Urinary bladder (tissue), 4 donors: Measurements from ENCODE around the gene PARD3B. TPM values are rescaled to one million over a fixed set of nuclear protein-coding genes. Genes with fewer than 3 reads are reported as not detected.

Experiments
- DNase-seq: peaks from one replicate; pipeline ENCODE4 v3.0.0-alpha.2; 2015; ENCODE audit errors: extremely low spot score
- H3K27ac ChIP-seq: one replicate; pipeline ENCODE4 v1.5.1; 2013; ENCODE audit warnings: low read depth, mild to moderate bottlenecking, moderate library complexity
- H3K36me3 ChIP-seq: one replicate; pipeline ENCODE4 v1.6.1; 2013; ENCODE audit warnings: mild to moderate bottlenecking, moderate library complexity; ENCODE audit not compliant: insufficient read depth
- H3K4me1 ChIP-seq: one replicate; pipeline ENCODE4 v1.6.1; 2013; ENCODE audit warnings: mild to moderate bottlenecking, moderate library complexity; ENCODE audit not compliant: insufficient read depth
- H3K4me3 ChIP-seq: one replicate; pipeline ENCODE4 v1.5.1; 2013; ENCODE audit warnings: low read depth, low read length
- WGBS: extraction: QIAGEN DNeasy Blood & Tissue Kit; methylation state at CpG from one replicate; pipeline ENCODE4 v1.1.7; 2013; 5-methylcytosine and 5-hydroxymethylcytosine counted together
- polyA plus RNA-seq: library from polyadenylated mRNA; stranded (reverse); fragments of 200-250 nt; gene quantifications from one replicate; pipeline ENCODE4 v1.2.3, GENCODE V29; 2013
- total RNA-seq: library from RNA; depleted of rRNA; stranded (reverse); fragments of >200 nt; gene quantifications from one replicate; pipeline ENCODE4 v1.2.3, GENCODE V29; 2014
- donor health status: healthy with polysubstance abuse.
- donor health status: healthy.

PARD3B gene
- total and polyA plus RNA-seq, 2 donors = 9.1 to 42.9 TPM

DNA sequence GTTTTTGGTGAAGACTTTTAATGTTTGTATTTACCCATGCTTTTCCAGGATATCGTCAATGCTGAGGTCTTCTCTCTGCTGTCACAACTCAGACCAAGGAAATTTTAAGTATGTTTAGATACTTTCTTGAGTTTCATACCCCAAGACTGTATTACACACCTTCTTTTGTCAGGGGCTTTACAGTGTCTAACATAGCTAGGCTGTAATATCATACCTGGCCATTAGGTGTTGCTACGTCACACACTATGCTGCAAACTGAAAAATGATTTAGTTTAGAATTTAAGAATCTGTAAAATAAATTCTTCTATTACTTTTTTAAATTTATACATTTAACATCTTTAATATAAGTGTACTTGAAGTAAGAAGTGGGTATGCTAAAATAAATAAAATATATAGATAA, 778.7 kb downstream of the PARD3B start:
- no peak overlapping the region for H3K4me3 ChIP-seq
- 96% methylated on average over 2 of the region's 2 CpGs for WGBS
- DNase-seq = no peak
- H3K36me3 ChIP-seq = no peaks in the 10 kb centered on the region
- no peak overlapping the region for H3K27ac ChIP-seq
- H3K4me1 ChIP-seq = no peaks in the 10 kb centered on the region

DNA sequence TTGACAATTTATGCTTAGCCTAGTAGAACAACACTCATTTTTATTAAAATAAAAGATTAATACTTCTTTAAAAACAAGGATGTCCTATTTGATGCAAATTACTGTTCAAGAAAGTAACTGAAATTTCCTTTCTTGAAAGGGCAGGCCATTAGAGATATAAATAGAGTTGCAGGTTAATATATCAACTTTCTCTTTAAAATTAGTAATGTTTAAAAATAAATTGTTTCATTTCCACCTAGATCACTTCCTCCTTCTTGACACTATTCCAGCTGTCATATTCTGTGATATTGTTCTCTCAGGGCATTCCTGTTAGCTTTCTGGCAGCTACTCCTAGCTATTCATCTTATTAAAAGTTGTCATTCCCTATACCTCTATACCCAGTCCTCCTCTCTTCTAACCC, 779.1 kb downstream of the PARD3B start:
- DNase-seq = no peak
- H3K27ac ChIP-seq = no peak overlapping the region
- H3K4me1 ChIP-seq = no peaks in the 10 kb centered on the region
- H3K36me3 ChIP-seq = no peaks in the 10 kb centered on the region
- H3K4me3 ChIP-seq = no peak overlapping the region

DNA sequence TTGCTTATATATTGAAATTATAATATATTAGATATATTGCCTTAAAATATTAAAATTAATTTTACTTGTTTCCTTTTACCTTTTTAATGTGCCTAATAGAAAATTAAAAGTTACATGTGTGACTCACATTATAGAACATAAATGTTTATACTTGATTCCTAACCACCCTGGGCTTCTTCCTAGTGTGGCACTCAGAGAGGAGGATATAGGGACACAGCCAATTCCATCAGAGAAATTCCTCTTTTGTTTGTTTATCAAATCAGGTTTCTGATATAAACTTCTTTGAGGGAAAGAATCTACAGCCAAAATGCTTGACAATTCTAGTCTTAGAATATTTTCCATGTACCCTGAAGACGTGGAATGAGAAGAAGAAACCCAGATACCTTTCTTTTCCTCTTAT, 788.1 kb downstream of the PARD3B start:
- Histone ChIP-seq H3K4me3 (no peak overlapping the region), H3K27ac (no peak overlapping the region), H3K4me1 (no peaks in the 10 kb centered on the region), H3K36me3 (no peaks in the 10 kb centered on the region)
- WGBS = 45% methylated on average over 1 of the region's 1 CpG
- no peak for DNase-seq

DNA sequence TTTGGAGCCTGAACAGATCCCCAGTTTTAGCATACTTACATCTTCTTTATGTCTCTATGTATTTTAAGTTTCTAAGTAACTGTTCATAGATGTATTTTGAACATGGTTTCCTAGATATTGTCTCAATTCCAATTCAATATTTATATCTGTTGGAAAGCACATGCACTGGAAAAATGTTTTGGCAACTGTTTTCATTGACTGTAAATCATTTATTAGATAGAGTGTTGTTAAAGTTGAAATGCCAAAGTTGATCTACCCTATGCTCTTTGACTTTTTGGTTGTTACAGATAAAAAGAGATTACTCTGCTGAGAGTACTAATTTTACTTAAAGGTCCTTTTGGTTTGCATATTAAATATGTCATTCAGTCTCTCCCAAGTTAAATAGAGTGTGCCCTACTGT, 792.0 kb downstream of the PARD3B start:
- no peak for DNase-seq
- H3K36me3 ChIP-seq = no peaks in the 10 kb centered on the region

DNA sequence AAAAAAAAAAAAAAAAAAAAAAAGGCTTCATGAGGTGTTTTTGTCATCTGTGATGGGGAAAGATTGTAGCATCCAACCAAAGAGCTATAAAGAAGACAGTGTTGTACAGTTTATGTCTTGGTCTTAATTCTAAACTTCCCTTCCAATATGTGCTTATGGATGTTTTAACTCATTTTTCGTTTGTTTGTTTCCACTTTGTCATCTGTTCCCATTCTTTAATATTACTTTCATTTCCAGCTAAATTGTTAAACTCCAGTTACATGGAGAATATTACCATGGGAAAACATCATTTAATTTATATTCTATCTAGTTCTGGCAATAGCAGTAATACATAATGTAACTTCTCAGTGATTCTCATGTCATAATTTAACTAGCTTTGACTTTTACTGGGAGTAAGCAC, 792.9 kb downstream of the PARD3B start:
- no peak for DNase-seq
- 92% methylated on average over 1 of the region's 1 CpG for WGBS
- Histone ChIP-seq H3K36me3 (no peaks in the 10 kb centered on the region), H3K4me3 (no peak overlapping the region), H3K4me1 (no peaks in the 10 kb centered on the region), H3K27ac (no peak overlapping the region)

More for the DNA sequence above, 792.0 kb downstream of the PARD3B start:
- H3K4me1 ChIP-seq = no peaks in the 10 kb centered on the region
- no peak overlapping the region for H3K27ac ChIP-seq
- H3K4me3 ChIP-seq = no peak overlapping the region

DNA sequence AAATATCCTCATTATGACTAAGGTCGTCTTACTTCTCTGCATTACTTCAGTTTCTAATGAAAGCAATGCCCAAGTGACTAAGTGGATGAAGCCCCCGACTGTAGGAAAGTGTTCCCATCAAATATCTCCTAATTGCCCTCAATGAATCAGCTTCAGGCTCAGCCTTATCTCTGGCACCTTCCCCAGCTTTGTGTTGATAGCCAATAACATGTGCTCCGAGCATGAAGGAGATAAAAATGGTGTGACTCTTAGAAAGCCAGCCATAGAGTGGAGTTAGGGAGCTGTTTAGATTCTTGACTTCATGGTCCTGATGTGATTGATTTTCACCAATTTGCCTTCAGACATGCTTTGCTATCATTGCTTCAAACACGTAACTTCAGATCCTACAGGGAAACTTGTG, 797.8 kb downstream of the PARD3B start:
- 75% methylated on average over 4 of the region's 4 CpGs for WGBS
- no peaks in the 10 kb centered on the region for H3K4me1 ChIP-seq
- no peaks in the 10 kb centered on the region for H3K36me3 ChIP-seq
- no peak overlapping the region for H3K4me3 ChIP-seq
- DNase-seq = no peak
- H3K27ac ChIP-seq = no peak overlapping the region

DNA sequence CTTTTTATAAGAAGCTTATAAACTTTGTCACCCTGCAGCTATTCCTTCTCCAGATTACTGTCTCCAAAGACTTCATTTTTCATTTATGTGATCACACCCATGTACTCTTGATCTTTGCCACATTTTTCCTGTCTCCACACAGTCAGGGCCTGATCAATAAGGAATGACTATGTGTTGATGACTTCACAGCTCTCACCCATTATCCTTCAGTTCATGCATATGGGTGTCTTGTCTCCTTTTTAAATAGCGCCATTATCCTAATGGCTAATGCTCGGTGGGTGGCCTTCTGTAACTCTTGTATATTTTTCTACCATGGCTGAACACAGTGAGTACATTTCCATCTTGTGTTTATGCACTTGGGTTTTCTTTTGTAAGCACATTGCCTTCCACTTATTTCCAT, 801.4 kb downstream of the PARD3B start:
- Histone ChIP-seq H3K4me1 (no peaks in the 10 kb centered on the region), H3K4me3 (no peak overlapping the region), H3K27ac (no peak overlapping the region), H3K36me3 (no peaks in the 10 kb centered on the region)
- DNase-seq = no peak
- over 99% methylated on average over 2 of the region's 2 CpGs for WGBS

DNA sequence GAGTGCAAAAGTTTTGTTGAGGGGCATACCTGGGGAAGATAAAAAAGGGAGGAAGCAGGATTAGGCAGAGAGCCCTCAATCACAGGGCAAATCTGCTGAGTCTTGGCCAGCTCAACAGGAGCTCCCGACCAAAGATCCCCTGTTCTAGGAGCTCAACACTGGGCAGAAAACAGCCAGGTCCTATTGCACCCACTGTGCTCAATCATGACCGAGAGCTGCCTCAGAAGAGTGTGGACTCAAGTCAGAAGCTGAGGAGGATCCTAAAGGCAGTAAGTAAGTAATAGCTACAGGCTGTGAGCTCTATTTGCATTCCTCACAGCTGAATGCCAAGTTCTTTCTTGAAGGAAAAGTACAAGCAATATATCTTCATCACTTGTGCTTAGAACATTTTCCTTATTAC, 802.6 kb downstream of the PARD3B start:
- H3K4me1 ChIP-seq = no peaks in the 10 kb centered on the region
- no peak overlapping the region for H3K4me3 ChIP-seq
- H3K36me3 ChIP-seq = no peaks in the 10 kb centered on the region
- DNase-seq = no peak
- H3K27ac ChIP-seq = no peak overlapping the region
- 67% methylated on average over 2 of the region's 2 CpGs for WGBS

DNA sequence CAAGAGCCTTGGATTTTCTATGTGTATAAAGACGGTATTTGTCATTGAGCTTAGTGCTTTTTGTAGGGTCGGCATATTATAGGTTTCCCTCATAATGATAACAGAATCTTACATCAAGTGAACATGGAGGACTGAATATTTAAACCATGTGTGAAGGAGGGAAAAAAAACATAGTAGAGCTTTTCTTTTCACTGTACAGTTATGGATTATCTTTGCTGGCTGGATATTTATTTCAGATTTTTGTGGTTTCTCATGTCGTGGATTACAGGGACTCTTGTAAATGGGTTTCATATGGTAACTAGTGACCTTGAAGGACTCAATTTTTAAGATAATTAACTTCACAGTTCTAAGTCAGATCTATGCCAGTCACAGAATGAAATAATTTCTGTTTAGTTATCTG, 806.8 kb downstream of the PARD3B start:
- DNase-seq = no peak
- Histone ChIP-seq H3K27ac (no peak overlapping the region), H3K36me3 (no peaks in the 10 kb centered on the region), H3K4me1 (no peaks in the 10 kb centered on the region), H3K4me3 (no peak overlapping the region)
- 85% methylated on average over 3 of the region's 3 CpGs for WGBS

DNA sequence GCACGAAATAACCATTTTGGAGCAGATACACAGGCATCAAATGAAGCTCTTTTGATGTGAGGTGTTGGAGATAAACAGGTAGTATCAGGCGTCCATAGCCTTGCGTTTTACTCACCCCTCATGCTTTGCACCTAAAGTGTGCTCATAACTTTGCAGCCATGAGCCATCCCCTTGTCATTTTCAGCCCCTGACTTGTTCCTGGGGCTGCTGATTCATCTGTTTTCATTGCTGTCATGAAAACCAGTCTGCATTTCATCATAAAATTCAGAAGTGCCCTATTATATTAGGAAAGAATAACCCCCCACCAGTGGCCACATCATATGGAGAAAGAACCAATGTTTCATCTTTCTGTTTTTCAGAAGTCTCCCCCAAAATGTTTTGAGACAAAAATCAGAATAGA, 807.3 kb downstream of the PARD3B start:
- H3K27ac ChIP-seq = no peak overlapping the region
- H3K4me1 ChIP-seq = no peaks in the 10 kb centered on the region
- H3K36me3 ChIP-seq = no peaks in the 10 kb centered on the region
- H3K4me3 ChIP-seq = no peak overlapping the region
- no peak for DNase-seq
- 98% methylated on average over 3 of the region's 3 CpGs for WGBS

DNA sequence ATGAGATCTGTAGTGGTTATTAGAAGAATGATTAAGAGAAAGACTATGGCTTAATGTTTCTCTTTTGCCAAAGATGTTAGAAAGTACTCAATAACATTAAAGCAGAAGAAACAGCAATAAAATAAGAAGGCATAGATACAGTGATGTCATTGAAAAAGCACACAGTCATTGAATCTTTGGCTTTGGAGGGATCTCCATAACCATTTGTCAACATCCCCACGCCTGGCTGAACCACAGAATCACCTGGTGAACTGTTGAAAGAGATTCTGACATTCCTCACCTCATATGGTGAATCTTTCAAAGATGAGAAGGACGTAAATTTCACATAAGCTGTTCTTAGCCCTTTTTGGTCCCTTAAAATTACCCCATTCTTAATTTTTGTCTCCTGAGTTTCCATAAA, 812.5 kb downstream of the PARD3B start:
- H3K4me1 ChIP-seq = no peaks in the 10 kb centered on the region
- H3K4me3 ChIP-seq = no peak overlapping the region
- H3K27ac ChIP-seq = no peak overlapping the region
- no peaks in the 10 kb centered on the region for H3K36me3 ChIP-seq
- no peak for DNase-seq
- WGBS = 51% methylated on average over 2 of the region's 2 CpGs

DNA sequence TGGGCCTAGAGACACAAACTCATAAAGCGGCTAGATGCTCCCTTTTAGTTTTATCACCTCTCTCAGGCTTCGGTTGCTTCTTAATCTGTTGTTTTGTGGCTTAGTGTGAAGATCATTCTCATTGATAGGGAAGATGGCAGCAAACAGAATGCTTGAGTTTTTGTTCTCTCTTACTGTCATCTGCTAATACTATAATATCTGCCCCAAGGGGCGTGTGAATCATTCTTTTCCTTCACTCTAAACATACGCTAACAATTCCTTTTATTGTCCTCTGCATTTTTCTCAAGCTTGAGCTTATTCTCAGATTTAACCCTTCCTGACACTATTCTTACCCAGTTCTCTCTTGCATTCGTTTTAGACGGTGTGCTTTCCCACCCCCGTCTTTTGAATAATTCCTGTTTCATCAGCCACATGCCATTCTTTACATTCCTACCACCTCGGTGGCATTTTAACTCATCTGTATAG, 813.1 kb downstream of the PARD3B start:
- Histone ChIP-seq H3K4me1 (no peaks in the 10 kb centered on the region), H3K36me3 (no peaks in the 10 kb centered on the region), H3K4me3 (no peak overlapping the region), H3K27ac (no peak overlapping the region)
- DNase-seq = no peak
- 68% methylated on average over 8 of the region's 8 CpGs for WGBS

DNA sequence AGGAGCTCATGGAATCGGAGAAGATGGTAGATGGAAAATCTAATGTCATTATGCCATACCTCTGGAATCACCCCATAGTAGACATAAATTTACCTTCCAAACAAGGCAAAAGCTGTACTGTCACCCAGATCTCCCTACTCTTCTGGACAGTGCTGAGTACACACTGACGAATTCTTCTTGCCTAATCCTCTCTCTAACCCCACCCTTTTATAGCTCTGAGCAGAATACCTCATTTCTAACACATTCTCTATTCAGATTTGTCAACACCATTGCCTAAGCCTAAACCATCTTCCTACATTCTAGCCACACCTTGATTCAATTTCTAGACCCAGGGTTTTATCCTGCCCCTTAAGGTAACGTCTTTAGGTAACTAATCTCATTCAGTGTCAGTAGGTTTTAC, 816.0 kb downstream of the PARD3B start:
- no peak overlapping the region for H3K27ac ChIP-seq
- no peak overlapping the region for H3K4me3 ChIP-seq
- H3K36me3 ChIP-seq = no peaks in the 10 kb centered on the region
- no peak for DNase-seq
- H3K4me1 ChIP-seq = no peaks in the 10 kb centered on the region
- WGBS = 89% methylated on average over 3 of the region's 3 CpGs

DNA sequence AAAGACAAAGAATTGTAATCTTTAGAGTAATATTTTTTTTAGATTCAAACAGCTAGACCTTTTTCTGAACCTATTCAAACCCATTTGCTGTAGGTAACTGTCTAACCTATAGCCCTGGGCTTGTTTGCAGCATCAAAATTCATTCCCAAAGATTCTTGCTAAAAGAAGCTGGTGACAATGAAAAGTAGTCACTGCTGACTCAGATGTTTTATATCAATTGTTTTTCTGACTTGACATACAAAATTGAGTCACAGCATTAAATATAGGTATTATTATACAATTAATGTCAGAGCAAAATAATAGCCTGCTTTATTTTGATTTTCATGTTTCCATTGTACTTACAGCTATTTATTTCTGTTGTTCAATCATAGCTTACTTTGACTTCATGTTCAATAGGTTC, 816.7 kb downstream of the PARD3B start:
- H3K36me3 ChIP-seq = no peaks in the 10 kb centered on the region
- H3K4me3 ChIP-seq = no peak overlapping the region
- no peak for DNase-seq
- H3K4me1 ChIP-seq = no peaks in the 10 kb centered on the region
- H3K27ac ChIP-seq = no peak overlapping the region

DNA sequence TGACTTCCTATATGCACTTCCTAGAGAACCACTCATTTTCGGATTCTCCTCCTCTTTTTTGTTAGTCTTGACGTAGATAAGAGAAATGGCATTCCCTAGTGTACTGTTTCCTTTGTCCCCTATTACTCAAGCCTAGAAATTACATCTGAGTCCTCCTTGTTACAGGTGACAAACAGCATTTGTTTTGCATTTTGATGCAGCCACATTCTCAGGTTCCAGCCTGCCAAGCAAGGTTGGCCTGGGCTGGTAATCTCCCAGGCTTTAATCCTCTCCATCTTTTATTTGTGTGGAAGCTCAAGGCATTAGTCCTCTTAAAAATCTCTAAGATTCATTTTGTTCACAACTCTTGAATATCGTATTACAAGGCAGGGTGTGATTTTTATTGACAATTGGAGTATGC, 819.0 kb downstream of the PARD3B start:
- DNase-seq = no peak
- 86% methylated on average over 3 of the region's 3 CpGs for WGBS
- Histone ChIP-seq H3K36me3 (no peaks in the 10 kb centered on the region), H3K4me1 (no peaks in the 10 kb centered on the region), H3K4me3 (no peak overlapping the region), H3K27ac (no peak overlapping the region)
